Measurements from ENCODE around the gene FOXE3. TPM values are rescaled to one million over a fixed set of nuclear protein-coding genes. Genes with fewer than 3 reads are reported as not detected.

Gene FOXE3
- total RNA-seq, 1 experiment from 2014 or later: 0.20 TPM

- BruUV-seq (replicated peaks): no TSS peak
- ChIA-PET CTCF (interaction anchor here (0.7 to 4.6 kb wide), 9 partner anchors 9 to 276 kb away, joined by 3 to 43 read pairs (median 4); partner anchors contain the start of gene FOXD2), RAD21 (ENCODE audit: low non-redundant PET in 1 of 2, low total read pairs in 2 of 2, uncharacterized antibody in 2 of 2, unreplicated experiment in 2 of 2) (interaction anchor here in 1 of 2 experiments (1.5 kb wide), 1 partner anchor 275 kb away, joined by 4 read pairs; no protein-coding TSS in a partner anchor), POLR2A (no interaction called here)
- Histone ChIP-seq H3K4me3 (replicated peaks in 1 of 2; ENCODE audit: low read depth in 1 of 2, low read length in 2 of 2) (no peak overlapping the region), H3K9ac (ENCODE audit: low read length) (no peak overlapping the region), H4K20me1 (ENCODE audit: insufficient read depth) (no peaks in the 10 kb centered on the region), H3K27ac (ENCODE audit: low read depth, low read length) (no peak overlapping the region), H2AFZ (ENCODE audit: low read depth, low read length, poor library complexity, severe bottlenecking) (no peak overlapping the region), H3K4me1 (ENCODE audit: control insufficient read depth in 1 of 2, insufficient read depth in 2 of 2, low read length in 2 of 2) (no peaks in the 10 kb centered on the region), H3K4me2 (ENCODE audit: low read length) (no peak overlapping the region), H3K27me3 (ENCODE audit: insufficient read depth, low read length) (peaks cover 14% of the 10 kb centered on the region; the same call in 1 of the 2 replicates), H3K9me3 (ENCODE audit: control insufficient read depth in 1 of 2, insufficient read depth in 1 of 2, low read depth in 1 of 2, low read length in 2 of 2) (no peaks in the 10 kb centered on the region), H3K9me2 (ENCODE audit: insufficient read depth) (no peaks in the 10 kb centered on the region), H3K36me3 (ENCODE audit: control insufficient read depth in 1 of 2, insufficient read depth in 2 of 2, low read length in 2 of 2) (no peaks in the 10 kb centered on the region), H3K79me2 (ENCODE audit: insufficient read depth, low read length) (no peaks in the 10 kb centered on the region)
- intact Hi-C loops (cut with micrococcal nuclease): loop anchor here (1.0 kb wide), 1 partner anchor 174 kb away; no protein-coding TSS in a partner anchor
- DNase-seq (ENCODE audit: low read depth, low spot score) (no peak), ATAC-seq (no peak)
- TF ChIP-seq FOSL1 (IDR thresholded peaks at IDR 0.05; ENCODE audit: low read depth) (no peak), SIN3A (IDR thresholded peaks at IDR 0.05; ENCODE audit: low read depth) (no peak), POLR2A (IDR thresholded peaks at IDR 0.05; ENCODE audit: borderline replicate concordance, extremely low read depth, insufficient read depth, insufficient read length) (no peak), CEBPB (IDR thresholded peaks at IDR 0.05; ENCODE audit: low read depth) (no peak), MAX (IDR thresholded peaks at IDR 0.05) (no peak), ELF1 (IDR thresholded peaks at IDR 0.05; ENCODE audit: borderline replicate concordance, low read depth) (no peak), ZBTB33 (IDR thresholded peaks at IDR 0.05; ENCODE audit: extremely low read depth, insufficient replicate concordance, low read length) (no peak), TCF7L2 (IDR thresholded peaks at IDR 0.05; ENCODE audit: borderline replicate concordance, extremely low read depth, insufficient read depth, insufficient read length) (no peak), RAD21 (IDR thresholded peaks at IDR 0.05; ENCODE audit: low read depth) (no peak), ZFX (IDR thresholded peaks at IDR 0.05) (no peak), POLR2AphosphoS5 (IDR thresholded peaks at IDR 0.05; ENCODE audit: low read depth, low read length) (no peak), ZNF274 (IDR thresholded peaks at IDR 0.05; ENCODE audit: low read depth, low read length) (no peak)
- TF ChIP-seq, protein P1, sequence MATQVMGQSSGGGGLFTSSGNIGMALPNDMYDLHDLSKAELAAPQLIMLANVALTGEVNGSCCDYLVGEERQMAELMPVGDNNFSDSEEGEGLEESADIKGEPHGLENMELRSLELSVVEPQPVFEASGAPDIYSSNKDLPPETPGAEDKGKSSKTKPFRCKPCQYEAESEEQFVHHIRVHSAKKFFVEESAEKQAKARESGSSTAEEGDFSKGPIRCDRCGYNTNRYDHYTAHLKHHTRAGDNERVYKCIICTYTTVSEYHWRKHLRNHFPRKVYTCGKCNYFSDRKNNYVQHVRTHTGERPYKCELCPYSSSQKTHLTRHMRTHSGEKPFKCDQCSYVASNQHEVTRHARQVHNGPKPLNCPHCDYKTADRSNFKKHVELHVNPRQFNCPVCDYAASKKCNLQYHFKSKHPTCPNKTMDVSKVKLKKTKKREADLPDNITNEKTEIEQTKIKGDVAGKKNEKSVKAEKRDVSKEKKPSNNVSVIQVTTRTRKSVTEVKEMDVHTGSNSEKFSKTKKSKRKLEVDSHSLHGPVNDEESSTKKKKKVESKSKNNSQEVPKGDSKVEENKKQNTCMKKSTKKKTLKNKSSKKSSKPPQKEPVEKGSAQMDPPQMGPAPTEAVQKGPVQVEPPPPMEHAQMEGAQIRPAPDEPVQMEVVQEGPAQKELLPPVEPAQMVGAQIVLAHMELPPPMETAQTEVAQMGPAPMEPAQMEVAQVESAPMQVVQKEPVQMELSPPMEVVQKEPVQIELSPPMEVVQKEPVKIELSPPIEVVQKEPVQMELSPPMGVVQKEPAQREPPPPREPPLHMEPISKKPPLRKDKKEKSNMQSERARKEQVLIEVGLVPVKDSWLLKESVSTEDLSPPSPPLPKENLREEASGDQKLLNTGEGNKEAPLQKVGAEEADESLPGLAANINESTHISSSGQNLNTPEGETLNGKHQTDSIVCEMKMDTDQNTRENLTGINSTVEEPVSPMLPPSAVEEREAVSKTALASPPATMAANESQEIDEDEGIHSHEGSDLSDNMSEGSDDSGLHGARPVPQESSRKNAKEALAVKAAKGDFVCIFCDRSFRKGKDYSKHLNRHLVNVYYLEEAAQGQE (IDR thresholded peaks at IDR 0.05; ENCODE audit: low read depth): no peak
Measured at GRCh38 chr1:47450606-47451005, 34.5 kb downstream of the FOXE3 start.

Measured in HCT116 (cell line).